H1 (cell line): ENCODE measurements around the gene COQ9. TPM values are rescaled to one million over a fixed set of nuclear protein-coding genes. Genes with fewer than 3 reads are reported as not detected.

Experiments used
- CTCF ChIA-PET: fragments of 300-600 bp; sonication (Branson Sonifier 250); formaldehyde crosslinking; loops from one replicate; lab custom pipeline; 2021; ENCODE audit not compliant: partially characterized antibody; lab: Charles Lee
- POLR2A ChIA-PET: fragments of 300-600 bp; sonication (Branson Sonifier 250); formaldehyde crosslinking; loops from one replicate; lab custom pipeline; 2021; ENCODE audit warnings: inconsistent platforms; ENCODE audit not compliant: partially characterized antibody; lab: Charles Lee
- DNase-seq, 2 experiments: peaks; one replicate each; pipeline versions ENCODE4 v3.0.0 to v3.0.0-alpha.2; 2010 to 2022; ENCODE audit warnings: low spot score in 2 of 2, low read depth in 1 of 2, mixed read lengths in 1 of 2
- FAIRE-seq: peaks from 2 replicates; lab custom pipeline; 2011; peaks lifted over from hg19 to GRCh38; lab: Jason Lieb, UNC
- H2AFZ ChIP-seq: 2 replicates; pipeline ENCODE4 v1.8.1; 2012; ENCODE audit warnings: low read length, inconsistent platforms
- H2AK5ac ChIP-seq: 2 replicates; pipeline ENCODE4 v1.6.1; 2013; ENCODE audit warnings: low read depth, low read length
- H2BK120ac ChIP-seq: replicated peaks from 2 replicates; pipeline ENCODE3; 2013; ENCODE audit warnings: low read depth, low read length, inconsistent platforms
- H2BK12ac ChIP-seq: 2 replicates; pipeline ENCODE4 v1.6.1; 2013; ENCODE audit warnings: low read depth, low read length
- H2BK15ac ChIP-seq: 2 replicates; pipeline ENCODE4 v1.6.1; 2013; ENCODE audit warnings: low read length
- H2BK20ac ChIP-seq: 2 replicates; pipeline ENCODE4 v1.6.1; 2013; ENCODE audit warnings: low read length
- H2BK5ac ChIP-seq: 2 replicates; pipeline ENCODE4 v1.6.1; 2013; ENCODE audit warnings: low read depth, low read length
- H3K14ac ChIP-seq: 2 replicates; pipeline ENCODE4 v1.6.1; 2013; ENCODE audit warnings: inconsistent platforms; ENCODE audit not compliant: insufficient read length
- H3K18ac ChIP-seq: 2 replicates; pipeline ENCODE4 v1.6.1; 2013; ENCODE audit warnings: low read length; ENCODE audit errors: extremely low read depth
- H3K23ac ChIP-seq: 2 replicates; pipeline ENCODE4 v1.6.1; 2013; ENCODE audit warnings: inconsistent platforms; ENCODE audit not compliant: insufficient read length
- H3K23me2 ChIP-seq: 2 replicates; pipeline ENCODE4 v1.6.1; 2013; ENCODE audit warnings: low read depth, low read length
- H3K27ac ChIP-seq: 2 replicates; pipeline ENCODE4 v1.6.1; 2011; ENCODE audit warnings: low read depth, low read length, inconsistent platforms
- H3K27me3 ChIP-seq, 4 experiments: replicated peaks in 1 of 4; 1 replicate in 1 of 4; 2 replicates in 3 of 4; pipeline versions ENCODE4 v1.6.1 to v1.8.1; 2011 to 2013; ENCODE audit warnings: low read length in 3 of 4, mild to moderate bottlenecking in 3 of 4, inconsistent platforms in 2 of 4, mixed read lengths in 2 of 4, moderate library complexity in 1 of 4; ENCODE audit not compliant: control insufficient read depth in 3 of 4, insufficient read depth in 3 of 4; ENCODE audit errors: extremely low read depth in 1 of 4
- H3K36me3 ChIP-seq, 4 experiments: 2 replicates each; pipeline versions ENCODE4 v1.6.1 to v1.8.1; 2011 to 2013; ENCODE audit warnings: mild to moderate bottlenecking in 4 of 4, low read length in 3 of 4, moderate library complexity in 2 of 4, control low read depth in 1 of 4, inconsistent platforms in 1 of 4; ENCODE audit not compliant: insufficient read depth in 4 of 4, control insufficient read depth in 2 of 4
- H3K4ac ChIP-seq: replicated peaks from 2 replicates; pipeline ENCODE3; 2013; ENCODE audit warnings: low read length, low read depth, mixed read lengths, inconsistent platforms; ENCODE audit not compliant: insufficient read length
- H3K4me1 ChIP-seq, 4 experiments: replicated peaks in 1 of 4; 1 replicate in 1 of 4; 2 replicates in 3 of 4; pipeline versions ENCODE4 v1.6.1 to v1.8.1; 2011 to 2013; ENCODE audit warnings: low read length in 3 of 4, inconsistent platforms in 2 of 4, mixed read lengths in 1 of 4; ENCODE audit not compliant: insufficient read depth in 4 of 4, control insufficient read depth in 3 of 4
- H3K4me2 ChIP-seq, 2 experiments: 2 replicates each; pipeline versions ENCODE4 v1.6.1 to v1.8.1; 2011 to 2013; ENCODE audit warnings: low read depth in 2 of 2, low read length in 2 of 2, control low read depth in 1 of 2, inconsistent platforms in 1 of 2, mild to moderate bottlenecking in 1 of 2; ENCODE audit not compliant: insufficient read depth in 1 of 2
- H3K4me3 ChIP-seq, 4 experiments: fragments of 200-600, 300-600 bp in 1 of 4; sonication (generic), shearing (Covaris generic), sonication (Bioruptor Twin) in 1 of 4; 2 replicates each; pipeline versions ENCODE4 v1.5.1 to v1.8.1; 2011 to 2016; ENCODE audit warnings: low read length in 4 of 4, low read depth in 3 of 4, control low read depth in 2 of 4, inconsistent platforms in 2 of 4, mild to moderate bottlenecking in 2 of 4, mixed read lengths in 1 of 4, moderate library complexity in 1 of 4; ENCODE audit not compliant: insufficient read depth in 2 of 4; ENCODE audit errors: extremely low read depth in 1 of 4
- H3K56ac ChIP-seq: replicated peaks from 2 replicates; pipeline ENCODE3; 2013; ENCODE audit warnings: low read depth, mild to moderate bottlenecking, mixed read lengths, low read length, inconsistent platforms; ENCODE audit not compliant: insufficient read length
- H3K79me1 ChIP-seq: 2 replicates; pipeline ENCODE4 v1.6.1; 2013; ENCODE audit warnings: low read depth, low read length, control low read depth
- H3K79me2 ChIP-seq, 2 experiments: 2 replicates each; pipeline versions ENCODE4 v1.6.1 to v1.8.1; 2012 to 2013; ENCODE audit warnings: low read length in 2 of 2, mild to moderate bottlenecking in 2 of 2, inconsistent platforms in 1 of 2; ENCODE audit not compliant: insufficient read depth in 2 of 2, control insufficient read depth in 1 of 2
- H3K9ac ChIP-seq, 4 experiments: replicated peaks in 1 of 4; 1 replicate in 1 of 4; 2 replicates in 3 of 4; pipeline versions ENCODE4 v1.6.1 to v1.8.1; 2011 to 2013; ENCODE audit warnings: low read depth in 3 of 4, low read length in 3 of 4, control low read depth in 2 of 4, mild to moderate bottlenecking in 2 of 4, moderate library complexity in 2 of 4, inconsistent platforms in 1 of 4; ENCODE audit errors: extremely low read depth in 1 of 4
- H3K9me3 ChIP-seq, 2 experiments: 2 replicates each; pipeline versions ENCODE4 v1.6.1 to v1.8.1; 2012 to 2013; ENCODE audit warnings: mild to moderate bottlenecking in 2 of 2, moderate library complexity in 2 of 2, control low read depth in 1 of 2, inconsistent platforms in 1 of 2, low read depth in 1 of 2, low read length in 1 of 2, mixed read lengths in 1 of 2; ENCODE audit not compliant: insufficient read depth in 2 of 2
- H4K20me1 ChIP-seq, 2 experiments: replicated peaks in 1 of 2; 2 replicates each; pipeline versions ENCODE3 to v1.8.1; 2011 to 2013; ENCODE audit warnings: inconsistent platforms in 2 of 2, low read length in 2 of 2, mild to moderate bottlenecking in 1 of 2; ENCODE audit not compliant: insufficient read depth in 2 of 2, control insufficient read depth in 1 of 2
- H4K5ac ChIP-seq: 2 replicates; pipeline ENCODE4 v1.6.1; 2013; ENCODE audit warnings: low read length, low read depth, mixed read lengths, inconsistent platforms; ENCODE audit not compliant: insufficient read length
- H4K8ac ChIP-seq: 2 replicates; pipeline ENCODE4 v1.8.0; 2013; ENCODE audit warnings: mild to moderate bottlenecking, moderate library complexity, low read length, inconsistent platforms; ENCODE audit not compliant: insufficient read depth; ENCODE audit errors: extremely low read depth
- H4K91ac ChIP-seq: replicated peaks from 2 replicates; pipeline ENCODE3; 2013; ENCODE audit warnings: low read length, mixed read lengths, inconsistent platforms; ENCODE audit not compliant: insufficient read length
- RAD21 ChIP-seq, 2 experiments: IDR thresholded peaks in 1 of 2; conservative IDR thresholded peaks in 1 of 2; 2 replicates each; pipeline ENCODE4 v1.6.1; 2011; ENCODE audit warnings: low read depth in 2 of 2, low read length in 2 of 2, improper control_type of control experiment in 1 of 2, inconsistent platforms in 1 of 2, mild to moderate bottlenecking in 1 of 2, moderate library complexity in 1 of 2
- TAF1 ChIP-seq: IDR thresholded peaks from 2 replicates; pipeline ENCODE4 v1.6.1; 2011; ENCODE audit warnings: mild to moderate bottlenecking, low read depth, low read length
- WGBS, 2 experiments: shearing (Covaris generic) in 1 of 2; methylation state at CpG; one replicate each; pipeline versions ENCODE4 v1.1.6 to v1.1.7; 2013 to 2015; ENCODE audit warnings: low lambda C conversion rate in 2 of 2, mixed read lengths in 2 of 2, inconsistent platforms in 1 of 2, low coverage in 1 of 2, missing lambda C conversion rate in 1 of 2; ENCODE audit not compliant: insufficient replicate concordance in 2 of 2, insufficient coverage in 1 of 2, insufficient read length in 1 of 2; ENCODE audit errors: extremely low coverage in 1 of 2, missing lambda C conversion rate in 1 of 2; 5-methylcytosine and 5-hydroxymethylcytosine counted together
- polyA plus RNA-seq, 7 experiments: library from polyadenylated mRNA; depleted of rRNA in 3 of 7; stranded (reverse) in 5 of 7; unstranded in 2 of 7; fragments of >200 nt in 5 of 7; fragments of 200-250 nt in 2 of 7; gene quantifications; 1 replicate in 5 of 7; 2 replicates in 1 of 7; 4 replicates in 1 of 7; pipeline versions ENCODE4 v1.2.1 to v1.2.3, GENCODE V29; 2011 to 2013; ENCODE audit warnings: missing spikeins in 2 of 7, mixed read lengths in 2 of 7
- total RNA-seq: library from RNA; stranded (reverse); fragmentation: NEBNext Ultra II Directional; extraction: Animal tissue kit (Norgen Biotek cat#: 25700); gene quantifications from 2 replicates; pipeline ENCODE4 v1.2.1, GENCODE V29; 2021

COQ9 gene
- total and polyA plus RNA-seq, 2 of the 8 experiments (the other 6 are each of a cell fraction or from before 2014, with no cell fraction given): 33.3 to 60.3 TPM

GRCh38 chr16:57503366-57503765, 56.1 kb downstream of the COQ9 start:
- DNase-seq (no peak), FAIRE-seq (no peak)
- peaks cover 0 to 17% (median 6%) of the 10 kb centered on the region in 4 experiments; a peak in 6 of 7 replicates for H3K4me1 ChIP-seq
- H2BK20ac ChIP-seq: no peak overlapping the region
- H3K27me3 ChIP-seq: no peaks in the 10 kb centered on the region
- H3K23me2 ChIP-seq: peaks cover 2% of the 10 kb centered on the region; the same call in 1 of the 2 replicates
- no peak overlapping the region for H3K4ac ChIP-seq
- 75% methylated on average over 15 of the region's 15 CpGs; no CpG with 5 or more reads in 1 of the 2 experiments for WGBS, 2 experiments
- H3K9ac ChIP-seq: no peak overlapping the region
- H2AK5ac ChIP-seq: no peak overlapping the region
- H4K5ac ChIP-seq: no peak overlapping the region
- no peak overlapping the region for H4K91ac ChIP-seq
- H3K9me3 ChIP-seq: no peaks in the 10 kb centered on the region
- H4K20me1 ChIP-seq: no peaks in the 10 kb centered on the region
- H2BK15ac ChIP-seq: no peak overlapping the region
- no peak overlapping the region for H2BK12ac ChIP-seq
- H2BK5ac ChIP-seq: no peak overlapping the region
- CTCF ChIA-PET: interaction anchor here (0.5 to 8.8 kb wide), 4 partner anchors 15 to 108 kb away, joined by 3 to 89 read pairs (median 8); partner anchors contain the start of genes CIAPIN1 and COQ9
- no peak overlapping the region for H3K14ac ChIP-seq
- no peak overlapping the region for H3K4me2 ChIP-seq
- no peaks in the 10 kb centered on the region; the same call in 1 of the 2 replicates for H3K79me1 ChIP-seq
- H3K18ac ChIP-seq: no peak overlapping the region
- H3K23ac ChIP-seq: no peak overlapping the region
- POLR2A ChIA-PET: interaction anchor here (1.0 kb wide), 2 partner anchors 14 to 25 kb away, joined by 3 read pairs; no protein-coding TSS in a partner anchor
- no peak overlapping the region for H3K27ac ChIP-seq
- H3K79me2 ChIP-seq: no peaks in the 10 kb centered on the region
- no peak overlapping the region for H3K4me3 ChIP-seq
- H4K8ac ChIP-seq: peak overlapping the region; percentile 31; the same call in 1 of the 2 replicates
- TF ChIP-seq TAF1 (no peak), RAD21 (IDR thresholded peaks at IDR 0.05 in 1 of 2, conservative IDR thresholded peaks at IDR 0.05 in 1 of 2; ENCODE audit: low read depth in 2 of 2, low read length in 2 of 2) (peak in 1 of 2 experiments; percentile 22; a peak in 1 of 4 replicates)
- no peak overlapping the region for H3K56ac ChIP-seq
- no peak overlapping the region for H2AFZ ChIP-seq
- H3K36me3 ChIP-seq: no peaks in the 10 kb centered on the region
- no peak overlapping the region for H2BK120ac ChIP-seq
